EL (cell line): ENCODE measurements around the gene P4HB.

ENCODE experiments used
- DNase-seq: peaks from one replicate; pipeline ENCODE4 v3.0.0-alpha.2; 2016

Gene P4HB

DNA sequence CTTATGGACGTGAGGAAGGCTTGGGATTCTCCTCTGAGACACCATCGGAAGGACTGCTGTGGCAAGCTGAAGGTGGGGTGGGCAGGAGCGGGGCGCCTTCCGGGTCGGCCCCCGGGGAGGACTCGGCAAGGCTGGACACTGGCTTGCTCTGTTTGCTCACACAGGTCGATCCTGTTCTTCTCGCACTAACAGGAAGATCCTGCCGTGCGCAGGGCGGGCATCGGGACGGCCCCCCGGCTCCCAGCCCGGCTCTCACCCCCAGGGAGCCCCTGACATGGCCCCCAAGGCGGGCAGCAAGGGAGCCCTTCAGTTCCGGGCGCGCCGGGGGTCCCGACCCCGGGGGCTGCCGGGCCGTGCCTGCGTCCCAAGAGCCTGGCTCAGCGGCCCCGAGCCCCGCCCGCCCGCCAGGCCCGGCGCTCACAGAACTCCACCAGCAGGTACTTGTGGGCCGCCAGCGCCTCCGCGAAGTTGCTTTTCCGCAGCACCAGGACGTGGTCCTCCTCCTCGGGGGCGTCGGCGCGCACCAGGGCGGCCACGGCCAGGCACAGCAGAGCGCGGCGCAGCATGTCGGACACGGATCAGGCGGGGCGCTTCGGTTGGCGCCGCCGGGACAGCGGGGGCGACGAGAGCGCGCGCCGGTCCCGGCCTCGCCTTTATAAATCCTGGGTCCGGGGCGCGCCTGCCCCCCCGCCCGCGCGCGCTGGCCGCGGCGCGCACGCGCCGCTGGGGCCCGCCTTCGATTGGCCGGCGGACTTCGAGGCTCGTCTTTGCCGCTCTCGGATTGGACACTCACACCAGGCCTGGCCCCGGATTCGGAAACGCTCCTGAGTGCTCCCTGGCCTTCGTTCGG is at the start of gene P4HB:
Gene P4HB (minus strand): TSS at position 630 of the 850 bp plus-strand sequence. CDS start 64 bp downstream, at position 566.
- DNase-seq: no peak

DNA sequence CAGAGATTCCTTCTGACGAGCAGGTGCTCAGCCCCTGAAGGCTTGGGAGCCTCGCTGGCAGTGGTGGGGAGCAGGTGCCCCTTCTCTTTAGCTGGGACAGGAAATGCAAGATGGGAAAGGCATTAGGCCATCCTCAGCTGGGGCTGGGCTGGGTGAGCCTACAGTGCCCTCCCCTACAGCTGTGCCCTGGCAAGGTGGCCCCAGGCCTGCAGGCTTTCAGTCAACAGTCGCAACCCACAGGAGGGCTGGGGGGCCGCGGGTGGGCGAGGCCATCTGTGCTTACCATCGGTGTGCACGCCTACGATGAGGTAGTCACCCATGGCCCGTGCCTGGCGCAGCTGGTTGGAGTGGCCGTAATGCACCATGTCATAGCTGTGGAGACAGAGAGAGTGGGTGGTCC is 48.9 kb upstream of the P4HB start:
- no peak for DNase-seq

GRCh38 chr17:81908793-81909192 is 48.5 kb upstream of the P4HB start:
- DNase-seq: no peak

- DNase-seq: no peak
These were observed 47.1 kb upstream of the P4HB start for GRCh38 chr17:81907219-81908145.

- no peak for DNase-seq
These were observed 46.3 kb upstream of the P4HB start for GRCh38 chr17:81906476-81907218.

GRCh38 chr17:81905993-81906392 is 45.7 kb upstream of the P4HB start:
- no peak for DNase-seq

GRCh38 chr17:81905424-81905875 is 45.1 kb upstream of the P4HB start:
- no peak for DNase-seq

DNA sequence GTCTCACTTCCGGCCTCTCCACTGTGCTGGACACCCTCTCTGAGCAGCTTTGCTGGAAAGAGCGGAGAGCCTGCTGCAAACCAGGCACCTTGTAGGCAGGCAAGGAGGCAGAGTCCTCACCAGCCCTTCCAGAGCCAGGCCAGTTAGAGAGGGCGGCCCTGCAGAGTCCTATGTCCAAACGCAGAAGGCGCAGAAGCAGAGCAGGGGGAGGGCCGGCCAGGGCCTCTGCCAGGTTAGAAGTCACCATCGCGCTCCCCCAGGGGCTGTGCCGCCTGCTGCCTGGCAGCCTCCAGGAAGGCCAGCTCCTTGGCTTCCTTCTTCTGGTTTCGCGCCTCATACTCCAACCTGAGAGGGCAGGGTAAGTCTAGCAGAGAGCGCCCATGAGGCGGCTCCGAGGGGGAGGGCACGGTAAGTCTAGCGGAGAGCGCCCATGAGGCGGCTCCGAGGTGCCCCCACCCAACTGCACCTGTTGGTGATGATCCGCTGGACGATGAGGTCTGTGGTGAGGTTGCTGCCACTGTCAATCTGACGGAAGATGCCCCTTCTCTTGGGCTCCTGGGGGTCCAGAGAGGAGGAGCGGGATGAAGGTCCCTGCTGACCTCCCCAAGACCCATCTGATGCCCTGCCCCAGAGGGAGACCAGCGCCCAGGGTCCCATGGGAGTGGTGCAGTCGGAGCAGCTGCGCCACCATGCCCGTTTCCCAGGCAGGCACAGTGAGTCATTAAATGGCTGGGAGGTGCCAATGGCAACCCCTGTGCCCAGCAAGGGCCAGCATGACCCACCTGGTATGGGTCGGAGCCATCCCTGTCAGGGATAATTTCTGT is 44.5 kb upstream of the P4HB start:
- DNase-seq: no peak

GRCh38 chr17:81903896-81904599 is 43.7 kb upstream of the P4HB start:
- DNase-seq: no peak

DNA sequence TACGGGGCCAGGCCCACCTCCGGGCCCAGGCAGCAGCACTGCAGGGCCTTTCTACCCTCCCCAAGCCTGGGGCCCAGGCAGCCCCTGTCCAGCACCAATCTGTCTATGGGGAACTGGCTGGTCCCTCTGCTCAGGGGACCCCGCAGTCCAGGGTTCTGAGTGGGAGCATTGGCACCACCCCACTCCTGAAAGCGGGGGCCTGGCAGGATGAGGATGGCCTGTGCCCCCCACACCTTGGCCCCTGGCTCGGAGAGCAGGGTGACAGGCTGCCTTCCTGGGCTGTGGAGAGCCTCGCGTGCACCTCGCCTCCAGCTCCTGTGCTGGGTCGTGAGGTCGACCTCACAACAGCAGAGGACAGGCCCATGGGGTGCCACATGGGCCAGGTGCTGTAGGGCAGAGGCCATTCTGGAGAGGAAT is 43.1 kb upstream of the P4HB start:
- no peak for DNase-seq

DNA sequence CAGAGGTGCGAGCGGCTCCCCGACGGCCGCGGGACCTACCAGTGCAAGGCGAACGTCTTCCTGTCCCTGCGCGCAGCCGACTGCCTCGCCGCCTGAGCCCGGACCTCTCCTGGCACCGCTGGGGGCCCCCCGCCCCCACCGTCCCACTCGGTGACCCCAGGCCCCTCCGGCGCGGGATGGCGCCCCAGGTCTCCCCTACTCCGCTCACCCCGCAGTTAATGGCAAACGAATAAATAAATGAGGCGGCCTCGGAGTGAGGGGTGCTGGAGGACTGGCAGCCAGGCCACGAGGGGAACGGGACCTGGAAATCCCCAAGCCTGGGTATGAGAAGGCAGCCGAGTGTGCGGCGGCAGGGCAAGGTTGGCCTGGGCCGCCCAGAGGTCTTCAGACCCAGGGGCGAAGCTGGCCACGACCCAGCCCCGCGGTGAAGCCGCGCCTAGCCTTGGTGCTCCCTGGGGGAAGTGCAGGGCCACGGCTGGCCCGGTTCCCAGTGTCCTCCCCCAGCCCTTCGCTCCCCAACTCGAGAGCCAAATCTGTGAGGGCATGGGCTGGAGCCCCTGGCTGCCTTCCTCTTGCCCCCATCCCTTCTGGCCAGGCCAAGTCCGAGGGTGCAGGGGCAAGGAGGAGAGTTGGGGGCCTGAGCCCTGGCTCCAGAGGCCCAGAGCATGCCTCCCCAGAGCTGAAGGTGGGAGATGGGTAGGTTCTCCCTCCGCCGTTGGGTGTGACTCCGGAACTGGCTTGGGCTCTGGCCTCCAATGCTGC is 42.5 kb upstream of the P4HB start:
- DNase-seq: no peak

DNA sequence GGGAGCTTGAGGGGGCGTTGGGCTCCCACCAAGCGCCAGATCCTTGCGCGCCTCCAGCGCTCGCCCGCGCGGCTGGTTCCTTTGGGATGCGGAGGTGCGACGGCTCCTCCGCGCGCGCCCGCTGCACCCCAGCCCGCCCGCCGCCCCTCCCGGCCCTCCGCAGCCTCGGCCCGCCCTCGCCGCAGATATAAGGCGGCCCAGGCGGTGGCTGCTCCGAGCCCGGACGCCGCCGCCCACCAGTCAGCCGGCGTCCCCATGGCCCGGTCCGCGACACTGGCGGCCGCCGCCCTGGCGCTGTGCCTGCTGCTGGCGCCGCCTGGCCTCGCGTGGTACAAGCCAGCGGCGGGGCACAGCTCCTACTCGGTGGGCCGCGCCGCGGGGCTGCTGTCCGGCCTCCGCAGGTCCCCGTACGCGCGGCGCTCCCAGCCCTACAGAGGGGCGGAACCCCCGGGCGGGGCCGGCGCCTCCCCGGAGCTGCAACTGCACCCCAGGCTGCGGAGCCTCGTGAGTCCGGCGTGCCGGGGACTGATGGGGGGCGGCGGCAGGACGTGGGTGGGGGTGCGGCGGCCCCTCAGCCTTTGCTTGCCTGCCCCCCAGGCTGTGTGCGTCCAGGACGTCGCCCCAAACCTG is 41.8 kb upstream of the P4HB start, which contains the start of gene NPB:
Gene NPB (plus strand): TSS at position 216 of the 630 bp plus-strand sequence. CDS start 40 bp downstream, at position 256.
- DNase-seq: peak; percentile 23

DNA sequence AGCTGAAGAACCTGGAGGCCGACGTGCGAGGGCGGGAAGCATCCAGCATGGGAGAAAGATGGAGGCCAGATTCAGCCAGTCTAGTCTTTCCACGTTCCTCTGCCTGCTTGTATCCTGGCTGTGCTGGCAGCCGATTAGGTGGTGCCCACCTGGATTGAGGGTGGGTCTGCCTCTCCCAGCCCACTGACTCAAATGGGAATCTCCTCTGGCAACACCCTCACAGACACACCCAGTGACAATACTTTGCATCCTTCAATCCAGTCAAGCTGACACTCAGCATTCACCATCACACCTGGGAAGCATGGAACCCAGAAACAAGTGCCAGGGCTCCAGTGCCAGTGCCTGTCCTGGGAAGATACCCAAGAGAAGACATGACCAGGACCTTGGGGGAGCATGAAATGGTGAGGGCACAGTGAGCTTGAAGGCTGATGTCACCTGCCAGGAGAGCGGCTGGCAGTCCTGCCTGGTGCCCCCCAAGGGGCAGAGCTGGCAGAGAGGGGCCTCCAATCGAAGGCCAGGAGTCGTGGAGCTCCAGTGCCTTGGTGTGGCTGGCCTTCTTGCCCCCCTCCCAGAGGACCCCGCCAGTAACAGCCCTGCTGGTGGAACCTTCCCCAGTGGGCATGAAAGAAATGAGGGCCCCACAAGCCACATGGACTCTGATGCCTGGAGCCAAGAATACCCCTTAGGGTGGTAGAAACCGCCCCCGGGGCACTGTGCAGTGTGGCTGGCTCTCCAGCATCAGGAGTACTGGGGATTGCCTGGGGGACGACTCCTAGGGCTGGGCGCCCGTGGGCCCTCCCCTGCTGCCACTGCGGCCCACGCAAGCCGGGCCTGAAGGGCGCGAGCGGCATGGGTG is 41.1 kb upstream of the P4HB start:
- DNase-seq: no peak

DNA sequence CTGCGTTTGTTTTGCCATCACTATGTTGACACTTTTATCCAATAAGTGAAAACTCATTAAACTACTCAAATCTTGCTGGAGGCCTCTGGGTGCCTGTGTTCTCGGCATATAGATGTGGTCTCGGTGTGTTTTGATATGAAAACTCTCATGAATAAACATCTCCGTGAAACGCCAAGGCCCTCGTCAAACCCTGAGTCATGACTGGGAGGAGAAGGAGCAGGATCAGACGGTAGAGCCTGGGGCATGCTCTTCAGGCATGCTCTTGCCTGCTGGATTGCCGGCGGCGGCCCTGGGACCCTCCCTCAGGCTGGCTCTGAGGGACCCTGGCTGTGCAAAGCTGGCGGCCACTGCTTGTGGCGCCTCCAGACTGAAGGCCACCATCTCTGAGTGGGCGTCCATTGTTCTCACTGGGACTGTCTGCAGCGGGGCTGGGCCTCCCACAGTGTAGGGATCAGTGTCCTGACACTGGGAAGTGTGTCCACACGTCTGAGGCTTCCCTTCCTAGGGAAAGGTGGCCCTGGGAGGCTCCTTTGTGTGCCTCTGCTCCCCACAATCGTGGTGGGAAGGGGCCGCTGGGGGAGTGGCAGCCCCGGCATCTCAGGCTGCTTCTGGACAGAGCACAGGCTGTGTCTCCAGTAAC is 40.0 kb upstream of the P4HB start:
- no peak for DNase-seq

DNA sequence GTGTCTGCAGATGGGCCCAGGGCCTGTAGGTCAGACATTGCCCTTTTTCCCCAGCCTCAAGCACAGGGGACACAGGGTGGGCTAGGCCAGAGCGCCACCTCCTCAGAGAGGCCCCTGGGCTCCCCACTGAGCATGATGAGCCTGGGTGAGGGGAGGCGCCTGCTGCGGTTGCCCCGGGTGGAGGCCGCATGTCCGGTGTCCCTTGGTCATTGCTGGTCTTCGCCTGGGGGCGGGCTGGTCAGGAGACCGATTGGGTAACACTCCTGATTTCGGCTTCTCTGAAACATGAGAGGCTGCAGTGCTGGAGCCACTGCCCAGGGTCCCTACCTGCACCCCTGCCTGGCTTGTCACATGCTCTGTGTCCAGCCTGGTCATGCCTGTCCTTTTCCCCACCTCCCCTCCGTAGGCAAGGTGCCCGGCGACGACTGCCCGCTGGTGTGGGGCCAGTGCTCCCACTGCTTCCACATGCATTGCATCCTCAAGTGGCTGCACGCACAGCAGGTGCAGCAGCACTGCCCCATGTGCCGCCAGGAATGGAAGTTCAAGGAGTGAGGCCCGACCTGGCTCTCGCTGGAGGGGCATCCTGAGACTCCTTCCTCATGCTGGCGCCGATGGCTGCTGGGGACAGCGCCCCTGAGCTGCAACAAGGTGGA is 39.3 kb upstream of the P4HB start:
- no peak for DNase-seq

- no peak for DNase-seq
These were observed 38.5 kb upstream of the P4HB start for GRCh38 chr17:81898885-81899284.

GRCh38 chr17:81898029-81898866 is 37.9 kb upstream of the P4HB start:
- DNase-seq: peak; percentile 94
